ENCODE results near the gene BOC. TPM values are rescaled to one million over a fixed set of nuclear protein-coding genes. Genes with fewer than 3 reads are reported as not detected.

Gene BOC
- total and polyA plus RNA-seq, 4 donors, result 2.9 to 21.9 (median 6.4) TPM

- no peak overlapping the region for H3K4me3 ChIP-seq
- no peak for DNase-seq
- WGBS, 2 donors, result 86 to 91% methylated on average over 7 of the region's 7 CpGs
Measured at GRCh38 chr3:113304856-113305540, 93.6 kb downstream of the BOC start.

DNA sequence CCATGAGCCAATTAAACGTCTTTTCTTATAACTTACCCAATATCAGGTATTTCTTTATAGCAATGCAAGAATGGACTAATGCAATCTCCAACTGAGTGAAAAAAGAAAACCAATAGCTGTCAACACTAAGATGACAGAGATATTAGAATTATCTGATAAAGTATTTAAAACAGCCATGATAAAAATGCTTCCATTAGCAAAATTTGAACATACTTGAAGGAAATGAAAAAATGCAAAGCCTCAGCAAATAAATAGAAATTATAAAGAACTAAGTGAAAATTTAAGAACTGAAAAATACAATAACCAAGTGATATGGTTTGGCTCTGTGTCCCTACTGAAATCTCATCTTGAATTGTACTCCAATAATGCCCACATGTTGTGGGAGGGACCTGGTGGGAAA lies 99.6 kb downstream of the BOC start:
- TF ChIP-seq, protein P1, sequence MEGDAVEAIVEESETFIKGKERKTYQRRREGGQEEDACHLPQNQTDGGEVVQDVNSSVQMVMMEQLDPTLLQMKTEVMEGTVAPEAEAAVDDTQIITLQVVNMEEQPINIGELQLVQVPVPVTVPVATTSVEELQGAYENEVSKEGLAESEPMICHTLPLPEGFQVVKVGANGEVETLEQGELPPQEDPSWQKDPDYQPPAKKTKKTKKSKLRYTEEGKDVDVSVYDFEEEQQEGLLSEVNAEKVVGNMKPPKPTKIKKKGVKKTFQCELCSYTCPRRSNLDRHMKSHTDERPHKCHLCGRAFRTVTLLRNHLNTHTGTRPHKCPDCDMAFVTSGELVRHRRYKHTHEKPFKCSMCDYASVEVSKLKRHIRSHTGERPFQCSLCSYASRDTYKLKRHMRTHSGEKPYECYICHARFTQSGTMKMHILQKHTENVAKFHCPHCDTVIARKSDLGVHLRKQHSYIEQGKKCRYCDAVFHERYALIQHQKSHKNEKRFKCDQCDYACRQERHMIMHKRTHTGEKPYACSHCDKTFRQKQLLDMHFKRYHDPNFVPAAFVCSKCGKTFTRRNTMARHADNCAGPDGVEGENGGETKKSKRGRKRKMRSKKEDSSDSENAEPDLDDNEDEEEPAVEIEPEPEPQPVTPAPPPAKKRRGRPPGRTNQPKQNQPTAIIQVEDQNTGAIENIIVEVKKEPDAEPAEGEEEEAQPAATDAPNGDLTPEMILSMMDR (IDR thresholded peaks at IDR 0.05; ENCODE audit: control extremely low read depth, extremely low read depth), result no peak
- no peak for DNase-seq
- WGBS, 2 donors, result 89 to 93% methylated on average over 1 of the region's 1 CpG
- Histone ChIP-seq H3K9ac (ENCODE audit: insufficient read depth in 1 of 2, low read length in 2 of 2) (no peak overlapping the region), H3K4me1 (ENCODE audit: control insufficient read depth in 5 of 5, insufficient read depth in 5 of 5, low read length in 5 of 5) (no peaks in the 10 kb centered on the region), H3K36me3 (ENCODE audit: control insufficient read depth in 4 of 4, insufficient read depth in 4 of 4, low read length in 4 of 4) (peaks cover 0 to 4% (median 2%) of the 10 kb centered on the region in 4 donors), H3K27me3 (ENCODE audit: control insufficient read depth in 3 of 3, insufficient read depth in 3 of 3, low read length in 2 of 3) (no peaks in the 10 kb centered on the region), H3K27ac (ENCODE audit: low read depth in 1 of 2, low read length in 1 of 2) (no peak overlapping the region), H3K9me3 (ENCODE audit: control insufficient read depth in 4 of 4, insufficient read depth in 3 of 4, low read length in 3 of 4) (peaks cover 0 to 2% (median 0%) of the 10 kb centered on the region in 4 donors), H3K4me3 (no peak overlapping the region)
- no peak for ATAC-seq (ENCODE audit: insufficient read depth, low FRiP score)

More at GRCh38 chr3:113304856-113305540, 93.6 kb downstream of the BOC start:
- Histone ChIP-seq H3K27ac (ENCODE audit: low read depth in 1 of 2, low read length in 1 of 2) (no peak overlapping the region), H3K36me3 (ENCODE audit: control insufficient read depth in 4 of 4, insufficient read depth in 4 of 4, low read length in 4 of 4) (peaks cover 0 to 9% (median 2%) of the 10 kb centered on the region in 4 donors), H3K27me3 (ENCODE audit: control insufficient read depth in 3 of 3, insufficient read depth in 3 of 3, low read length in 2 of 3) (no peaks in the 10 kb centered on the region), H3K9ac (ENCODE audit: insufficient read depth in 1 of 2, low read length in 2 of 2) (no peak overlapping the region), H3K4me1 (ENCODE audit: control insufficient read depth in 5 of 5, insufficient read depth in 5 of 5, low read length in 5 of 5) (peaks cover 0 to 5% (median 0%) of the 10 kb centered on the region in 5 donors), H3K9me3 (ENCODE audit: control insufficient read depth in 4 of 4, insufficient read depth in 3 of 4, low read length in 3 of 4) (no peaks in the 10 kb centered on the region)
- ATAC-seq (ENCODE audit: insufficient read depth, low FRiP score), result no peak
- TF ChIP-seq, protein P1 (IDR thresholded peaks at IDR 0.05; ENCODE audit: control extremely low read depth, extremely low read depth), result no peak

DNA sequence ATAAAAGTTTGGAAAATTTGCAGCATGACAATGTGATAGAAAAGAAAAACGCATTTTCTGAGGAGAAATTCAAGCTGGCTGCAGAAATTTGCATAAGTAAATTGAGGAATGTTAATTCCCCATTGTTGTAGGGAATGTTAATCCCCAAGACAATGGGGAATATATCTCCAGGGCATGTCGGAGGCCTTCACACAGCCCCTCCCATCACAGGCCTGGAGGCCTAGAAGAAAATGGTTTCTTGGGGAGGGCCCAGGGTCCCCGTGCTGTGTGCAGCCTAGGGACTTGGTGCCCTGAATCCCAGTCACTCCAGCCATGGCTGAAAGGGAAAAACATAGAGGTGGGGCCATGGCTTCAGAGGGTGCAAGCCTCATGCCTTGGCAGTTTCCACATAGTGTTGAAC lies 101.1 kb downstream of the BOC start:
- ATAC-seq (ENCODE audit: insufficient read depth, low FRiP score), result no peak
- Histone ChIP-seq H3K4me1 (ENCODE audit: control insufficient read depth in 5 of 5, insufficient read depth in 5 of 5, low read length in 5 of 5) (no peaks in the 10 kb centered on the region), H3K36me3 (ENCODE audit: control insufficient read depth in 4 of 4, insufficient read depth in 4 of 4, low read length in 4 of 4) (peaks cover 0 to 4% (median 3%) of the 10 kb centered on the region in 4 donors), H3K4me3 (no peak overlapping the region), H3K27me3 (ENCODE audit: control insufficient read depth in 3 of 3, insufficient read depth in 3 of 3, low read length in 2 of 3) (no peaks in the 10 kb centered on the region), H3K9me3 (ENCODE audit: control insufficient read depth in 4 of 4, insufficient read depth in 3 of 4, low read length in 3 of 4) (peaks cover 0 to 6% (median 1%) of the 10 kb centered on the region in 4 donors), H3K27ac (ENCODE audit: low read depth in 1 of 2, low read length in 1 of 2) (no peak overlapping the region), H3K9ac (ENCODE audit: insufficient read depth in 1 of 2, low read length in 2 of 2) (no peak overlapping the region)
- TF ChIP-seq, protein P1 (IDR thresholded peaks at IDR 0.05; ENCODE audit: control extremely low read depth, extremely low read depth), result no peak
- no peak for DNase-seq
- 91 to 94% methylated on average over 3 of the region's 3 CpGs for WGBS, 2 donors

Data from lung (tissue), 12 donors.